Measurements from ENCODE around the gene PLD6. TPM values are rescaled to one million over a fixed set of nuclear protein-coding genes. Genes with fewer than 3 reads are reported as not detected.

Gene PLD6
- total and polyA plus RNA-seq, 12 donors = 3.7 to 16.3 (median 7.9) TPM

DNA sequence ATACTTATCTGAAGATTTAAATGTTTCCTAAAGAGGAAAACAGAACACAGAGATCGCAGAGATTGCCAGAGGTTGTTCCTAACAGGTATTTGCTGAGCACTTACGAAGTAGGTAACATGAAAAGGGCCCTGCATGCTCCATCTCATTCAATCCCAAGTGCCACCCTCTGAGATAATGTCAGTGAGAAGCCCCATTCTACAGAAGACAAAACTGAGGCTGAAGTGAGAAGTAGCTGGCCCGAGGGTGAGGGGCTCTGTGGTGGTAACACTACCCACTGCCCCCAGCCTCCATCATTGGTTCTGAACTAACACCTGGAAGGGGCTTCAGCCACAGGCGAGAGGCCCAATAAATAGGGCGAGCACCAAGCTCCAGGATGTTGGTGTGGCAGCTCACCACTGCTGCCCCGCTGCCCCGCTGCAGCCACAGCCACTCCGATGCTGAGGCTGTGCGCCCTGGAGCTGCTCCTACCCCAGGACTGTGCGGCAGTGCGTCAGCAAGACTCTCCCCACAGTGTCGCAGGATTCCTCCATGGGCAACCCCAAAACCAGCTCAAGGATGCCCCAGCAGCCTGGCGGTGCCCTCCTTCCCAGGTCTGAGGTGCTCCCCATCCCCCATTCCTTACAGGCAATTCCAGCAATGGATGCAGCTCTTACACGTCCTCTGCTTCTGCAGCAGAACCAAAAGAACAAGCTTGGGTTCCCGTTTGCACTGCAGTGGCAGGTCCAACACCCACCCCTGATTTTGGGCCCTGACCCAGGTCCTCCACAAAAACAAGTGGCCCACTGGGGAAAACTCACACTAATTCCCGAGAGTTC is 20.5 kb upstream of the PLD6 start:
- no peak for DNase-seq
- TF ChIP-seq, protein P1, sequence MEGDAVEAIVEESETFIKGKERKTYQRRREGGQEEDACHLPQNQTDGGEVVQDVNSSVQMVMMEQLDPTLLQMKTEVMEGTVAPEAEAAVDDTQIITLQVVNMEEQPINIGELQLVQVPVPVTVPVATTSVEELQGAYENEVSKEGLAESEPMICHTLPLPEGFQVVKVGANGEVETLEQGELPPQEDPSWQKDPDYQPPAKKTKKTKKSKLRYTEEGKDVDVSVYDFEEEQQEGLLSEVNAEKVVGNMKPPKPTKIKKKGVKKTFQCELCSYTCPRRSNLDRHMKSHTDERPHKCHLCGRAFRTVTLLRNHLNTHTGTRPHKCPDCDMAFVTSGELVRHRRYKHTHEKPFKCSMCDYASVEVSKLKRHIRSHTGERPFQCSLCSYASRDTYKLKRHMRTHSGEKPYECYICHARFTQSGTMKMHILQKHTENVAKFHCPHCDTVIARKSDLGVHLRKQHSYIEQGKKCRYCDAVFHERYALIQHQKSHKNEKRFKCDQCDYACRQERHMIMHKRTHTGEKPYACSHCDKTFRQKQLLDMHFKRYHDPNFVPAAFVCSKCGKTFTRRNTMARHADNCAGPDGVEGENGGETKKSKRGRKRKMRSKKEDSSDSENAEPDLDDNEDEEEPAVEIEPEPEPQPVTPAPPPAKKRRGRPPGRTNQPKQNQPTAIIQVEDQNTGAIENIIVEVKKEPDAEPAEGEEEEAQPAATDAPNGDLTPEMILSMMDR (IDR thresholded peaks at IDR 0.05) = no peak
- peaks cover 0 to 31% (median 16%) of the 10 kb centered on the region in 9 donors for H3K4me1 ChIP-seq
- no peaks in the 10 kb centered on the region for H3K27me3 ChIP-seq
- ATAC-seq = no peak
- WGBS, 2 donors = 95% methylated on average over 16 of the region's 16 CpGs
- H3K27ac ChIP-seq = no peak overlapping the region
- intact Hi-C loops (cut with DNase I) = no loop called here
- peaks cover 0 to 100% (median 86%) of the 10 kb centered on the region in 9 donors for H3K36me3 ChIP-seq
- H3K9me3 ChIP-seq = no peaks in the 10 kb centered on the region
- H3K4me3 ChIP-seq = no peak overlapping the region

DNA sequence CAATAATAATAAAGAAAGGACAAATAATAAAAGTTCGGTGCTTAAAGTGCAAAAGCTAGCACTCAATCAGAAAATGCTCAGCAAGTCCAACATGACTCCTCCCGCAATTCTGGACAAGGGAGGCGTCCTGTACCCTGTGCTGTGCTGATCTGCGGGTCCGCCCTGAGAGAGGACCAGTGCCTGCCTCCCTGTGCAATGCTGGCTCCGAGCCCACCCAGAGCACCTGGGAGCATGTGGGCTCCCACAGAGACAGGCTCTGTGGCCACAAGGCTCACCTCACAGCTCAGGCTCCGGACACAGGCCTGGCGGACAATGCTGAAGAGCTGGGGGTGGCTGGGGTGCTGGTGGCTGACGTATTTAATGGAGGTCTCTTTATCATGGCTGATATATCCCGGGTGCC is 19.8 kb upstream of the PLD6 start:
- TF ChIP-seq, protein P1 (IDR thresholded peaks at IDR 0.05) = no peak
- Histone ChIP-seq H3K4me1 (peaks cover 0 to 25% (median 13%) of the 10 kb centered on the region in 9 donors), H3K27ac (no peak overlapping the region), H3K36me3 (peaks cover 0 to 100% (median 84%) of the 10 kb centered on the region in 9 donors), H3K9me3 (no peaks in the 10 kb centered on the region), H3K27me3 (no peaks in the 10 kb centered on the region), H3K4me3 (no peak overlapping the region)
- DNase-seq (no peak), ATAC-seq (no peak)
- intact Hi-C loops (cut with DNase I) = no loop called here
- 93 to 95% methylated on average over 10 of the region's 10 CpGs for WGBS, 2 donors

DNA sequence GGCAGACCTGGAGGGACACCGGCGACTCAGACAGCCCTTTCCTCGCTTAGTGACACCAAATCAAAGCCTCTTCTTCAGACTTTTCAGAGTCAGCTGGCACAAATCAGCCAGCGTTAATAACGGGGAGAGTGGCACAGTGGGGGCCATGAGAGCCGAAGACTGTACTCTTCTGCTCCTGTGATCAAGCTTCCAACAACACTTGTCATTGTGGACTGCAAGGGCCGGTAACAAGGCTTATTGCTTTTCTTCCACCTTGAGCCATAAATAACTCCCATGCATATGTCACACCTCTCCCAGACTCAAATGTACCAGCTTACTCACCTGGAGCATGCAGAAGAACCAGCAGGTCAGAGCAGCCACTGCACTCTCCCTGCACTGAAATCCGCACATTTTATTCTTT is 18.0 kb upstream of the PLD6 start:
- Histone ChIP-seq H3K4me1 (peaks cover 0 to 17% (median 13%) of the 10 kb centered on the region in 9 donors), H3K27me3 (no peaks in the 10 kb centered on the region), H3K27ac (no peak overlapping the region), H3K36me3 (peaks cover 0 to 100% (median 83%) of the 10 kb centered on the region in 9 donors), H3K9me3 (no peaks in the 10 kb centered on the region), H3K4me3 (no peak overlapping the region)
- TF ChIP-seq, protein P1 (IDR thresholded peaks at IDR 0.05) = no peak
- no peak for DNase-seq
- intact Hi-C loops (cut with DNase I) = loop anchor here in 1 of 10 donors (5.0 kb wide), 1 partner anchor 912 kb away; no protein-coding TSS in a partner anchor
- no peak for ATAC-seq
- WGBS, 2 donors = 87 to 94% methylated on average over 8 of the region's 8 CpGs

DNA sequence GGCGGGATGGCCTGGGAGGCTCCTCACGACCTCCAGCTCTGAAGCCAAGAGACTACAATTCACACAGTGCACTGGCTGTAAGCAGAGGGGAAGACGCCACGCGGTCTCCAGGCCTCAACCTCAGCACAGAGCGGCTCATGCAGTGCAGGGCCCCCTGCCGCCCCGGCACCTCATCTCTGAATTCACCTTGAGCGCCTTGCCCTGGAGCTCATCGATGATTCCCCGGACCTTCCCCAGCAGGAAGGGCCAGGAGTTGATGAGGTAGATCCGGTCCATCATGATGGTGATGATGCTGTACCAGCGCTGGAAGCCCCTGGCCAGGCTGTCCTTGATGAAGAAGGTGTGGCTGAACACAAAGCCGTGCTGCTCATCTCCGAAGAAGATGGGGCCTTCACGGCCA is 17.6 kb upstream of the PLD6 start:
- no peak for DNase-seq
- ATAC-seq = no peak
- Histone ChIP-seq H3K4me3 (no peak overlapping the region), H3K9me3 (no peaks in the 10 kb centered on the region), H3K36me3 (peaks cover 0 to 100% (median 87%) of the 10 kb centered on the region in 9 donors), H3K27me3 (no peaks in the 10 kb centered on the region), H3K4me1 (peaks cover 0 to 13% (median 9%) of the 10 kb centered on the region in 9 donors), H3K27ac (no peak overlapping the region)
- TF ChIP-seq, protein P1 (IDR thresholded peaks at IDR 0.05) = no peak
- WGBS, 2 donors = 93 to 95% methylated on average over 16 of the region's 16 CpGs
- intact Hi-C loops (cut with DNase I) = loop anchor here in 1 of 10 donors (5.0 kb wide), 1 partner anchor 911 kb away; no protein-coding TSS in a partner anchor

All from heart right ventricle (tissue), 16 donors.